ENCODE measurements around the gene DGKD.

DNA sequence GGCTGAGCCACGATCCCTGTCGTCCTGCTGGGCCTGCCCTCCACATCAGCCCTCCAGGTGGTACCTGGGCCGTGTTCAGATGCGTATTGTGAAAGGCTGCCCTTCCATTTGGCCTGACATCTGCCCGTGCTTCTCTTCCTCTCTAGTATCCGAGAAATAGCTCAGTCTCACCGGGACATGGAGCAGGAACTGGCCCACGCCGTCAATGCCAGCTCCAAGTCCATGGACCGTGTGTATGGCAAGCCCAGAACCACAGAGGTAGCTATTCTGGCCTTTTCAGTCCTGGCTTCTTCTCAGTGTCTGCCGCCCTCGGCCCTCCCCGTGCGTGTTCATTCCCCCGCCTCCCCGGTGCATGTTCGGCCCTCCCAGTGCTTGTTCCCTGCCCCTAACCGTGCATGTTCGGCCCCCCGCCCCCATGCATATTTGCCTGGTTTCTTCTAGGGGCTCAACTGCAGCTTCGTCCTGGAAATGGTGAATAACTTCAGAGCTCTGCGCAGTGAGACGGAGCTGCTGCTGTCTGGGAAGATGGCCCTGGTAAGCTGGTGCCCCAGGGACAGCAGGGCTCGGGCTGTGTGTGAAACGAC, 108.0 kb downstream of the DGKD start:
- TF ChIP-seq CTCF (IDR thresholded peaks at IDR 0.05) (no peak), EP300 (IDR thresholded peaks at IDR 0.05) (no peak)

Measured in suprapubic skin (tissue), 3 donors.